Measurements from ENCODE around the gene HOXA11. TPM values are rescaled to one million over a fixed set of nuclear protein-coding genes. Genes with fewer than 3 reads are reported as not detected.

HOXA11 gene
- total RNA-seq, 2 experiments from 2014 or later = not detected

- peaks cover 76% of the 10 kb centered on the region for H3K27me3 Mint-ChIP-seq (ENCODE audit: low read depth)
Observed at GRCh38 chr7:27197137-27198042, 12.4 kb upstream of the HOXA11 start.

DNA sequence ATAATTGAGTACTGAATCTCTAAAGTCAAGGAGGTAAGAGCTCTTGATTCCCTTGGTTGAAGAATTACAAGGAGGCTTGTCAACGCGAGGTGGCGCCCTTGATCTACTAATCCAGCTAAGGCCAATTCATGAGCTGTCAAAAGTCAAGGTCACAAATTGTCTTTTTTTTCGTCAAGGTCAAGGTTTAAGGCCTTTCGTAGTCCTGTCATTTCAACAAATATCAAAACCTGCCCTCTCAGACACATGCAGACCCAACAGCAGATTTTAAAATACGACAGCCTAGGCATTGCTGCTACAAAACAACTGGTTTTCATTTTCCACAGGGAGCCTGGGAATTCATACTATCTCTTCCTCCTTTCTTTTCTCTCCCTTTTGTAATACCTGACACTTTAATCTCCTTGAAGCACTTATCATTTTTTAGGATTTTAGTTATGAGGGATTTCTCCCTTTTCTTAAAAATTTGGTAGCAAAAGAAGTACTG is 11.3 kb upstream of the HOXA11 start:
- CTCF ChIA-PET = interaction anchor here (0.6 to 2.1 kb wide), 35 partner anchors 8 to 898 kb away, joined by 3 to 14 read pairs (median 4); partner anchors contain the start of genes EVX1 and HOXA11
- H3K27ac Mint-ChIP-seq = no peak overlapping the region

More at GRCh38 chr7:27197137-27198042, 12.4 kb upstream of the HOXA11 start:
- DNase-seq = no peak
- CTCF ChIA-PET = interaction anchor here (1.0 to 1.1 kb wide), 2 partner anchors 11 to 26 kb away, joined by 3 read pairs; no protein-coding TSS in a partner anchor
- intact Hi-C loops (cut with micrococcal nuclease) = loop anchor here (2.0 kb wide), 3 partner anchors 465 to 587 kb away; partner anchors contain the start of gene HIBADH
- peaks cover 38% of the 10 kb centered on the region for H3K4me1 Mint-ChIP-seq (ENCODE audit: low read depth)
- no peak overlapping the region for H3K27ac Mint-ChIP-seq
- H3K36me3 Mint-ChIP-seq (ENCODE audit: low read depth) = no peaks in the 10 kb centered on the region
- no peak overlapping the region for H3K4me3 Mint-ChIP-seq
- H3K9me3 Mint-ChIP-seq = no peaks in the 10 kb centered on the region

DNA sequence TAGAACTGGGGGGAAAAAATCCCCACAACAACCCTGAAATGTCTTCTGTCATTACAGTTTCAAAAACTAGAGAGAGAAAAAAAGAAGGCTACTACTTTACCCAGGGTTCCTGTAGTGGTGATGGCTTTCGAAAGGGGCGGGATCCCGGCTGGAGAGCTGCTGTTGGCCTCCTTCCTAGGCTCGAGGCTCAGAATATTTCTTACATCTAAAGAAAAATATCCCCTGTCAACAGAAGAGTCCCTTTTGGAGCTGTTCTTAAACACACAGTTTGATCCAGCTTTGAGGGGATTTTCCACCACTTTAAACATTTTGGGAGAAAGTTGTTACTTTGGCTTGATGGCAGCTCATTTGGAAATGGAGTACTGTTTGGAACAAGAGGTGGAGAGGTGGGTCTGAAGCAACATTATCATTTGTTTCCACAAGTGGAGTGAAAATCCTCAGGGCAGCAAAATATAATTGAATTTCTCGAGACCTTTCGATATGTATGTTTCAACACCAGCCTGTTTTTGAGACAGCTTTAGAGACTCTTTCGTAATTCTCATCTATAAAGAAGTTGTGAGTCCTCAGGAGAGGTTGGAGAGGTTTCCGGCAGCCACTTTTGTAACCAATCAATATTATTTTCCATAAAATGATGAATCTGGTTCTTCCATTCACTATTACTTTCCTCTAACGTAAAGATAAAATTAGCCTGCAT is 9.8 kb upstream of the HOXA11 start:
- no peak for DNase-seq
- H3K4me3 Mint-ChIP-seq = no peak overlapping the region
- H3K27me3 Mint-ChIP-seq (ENCODE audit: low read depth) = peaks cover 78% of the 10 kb centered on the region
- intact Hi-C loops (cut with micrococcal nuclease) = loop anchor here (1.0 kb wide), 1 partner anchor 8 kb away; no protein-coding TSS in a partner anchor
- H3K27ac Mint-ChIP-seq = no peak overlapping the region
- H3K4me1 Mint-ChIP-seq (ENCODE audit: low read depth) = peaks cover 19% of the 10 kb centered on the region
- no peaks in the 10 kb centered on the region for H3K36me3 Mint-ChIP-seq (ENCODE audit: low read depth)
- no peaks in the 10 kb centered on the region for H3K9me3 Mint-ChIP-seq
- CTCF ChIA-PET = interaction anchor here (0.5 to 2.1 kb wide), 11 partner anchors 10 to 883 kb away, joined by 3 to 14 read pairs (median 5); partner anchors contain the start of gene HOXA11

More for the DNA sequence above, 11.3 kb upstream of the HOXA11 start:
- Mint-ChIP-seq H3K4me3 (no peak overlapping the region), H3K4me1 (ENCODE audit: low read depth) (peaks cover 31% of the 10 kb centered on the region), H3K36me3 (ENCODE audit: low read depth) (no peaks in the 10 kb centered on the region), H3K27me3 (ENCODE audit: low read depth) (peaks cover 76% of the 10 kb centered on the region), H3K9me3 (no peaks in the 10 kb centered on the region)
- intact Hi-C loops (cut with micrococcal nuclease) = loop anchor here (1.0 to 2.0 kb wide), 8 partner anchors 380 to 900 kb away; partner anchors contain the start of gene HIBADH
- peak; percentile 92 for DNase-seq

DNA sequence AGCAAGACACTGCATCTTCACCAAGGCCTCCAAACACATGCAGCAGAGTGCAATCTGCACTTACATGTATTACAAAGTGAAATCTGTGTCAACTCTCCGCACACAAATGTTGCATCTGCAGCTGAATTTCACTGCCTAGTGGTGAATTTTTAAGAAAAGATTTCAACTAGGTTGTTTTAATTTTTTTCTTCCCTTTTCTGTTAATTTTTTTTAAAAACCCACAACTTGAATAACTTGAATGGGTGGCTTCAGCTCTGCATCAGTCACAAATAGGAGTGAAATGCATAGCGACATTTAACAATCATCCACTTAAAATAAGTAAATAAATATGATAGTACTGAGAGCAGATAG is 8.9 kb upstream of the HOXA11 start:
- no peak overlapping the region for H3K4me3 Mint-ChIP-seq
- H3K27me3 Mint-ChIP-seq (ENCODE audit: low read depth) = peaks cover 83% of the 10 kb centered on the region
- intact Hi-C loops (cut with micrococcal nuclease) = no loop called here
- DNase-seq = no peak
- H3K27ac Mint-ChIP-seq = no peak overlapping the region
- H3K36me3 Mint-ChIP-seq (ENCODE audit: low read depth) = no peaks in the 10 kb centered on the region
- no peaks in the 10 kb centered on the region for H3K9me3 Mint-ChIP-seq
- peaks cover 22% of the 10 kb centered on the region for H3K4me1 Mint-ChIP-seq (ENCODE audit: low read depth)
- CTCF ChIA-PET = interaction anchor here (0.7 to 1.6 kb wide), 5 partner anchors 15 to 591 kb away, joined by 3 to 9 read pairs (median 5); partner anchors contain the start of gene EVX1

- Mint-ChIP-seq H3K27ac (no peak overlapping the region), H3K4me1 (ENCODE audit: low read depth) (peaks cover 22% of the 10 kb centered on the region), H3K36me3 (ENCODE audit: low read depth) (no peaks in the 10 kb centered on the region), H3K4me3 (no peak overlapping the region), H3K27me3 (ENCODE audit: low read depth) (peaks cover 83% of the 10 kb centered on the region), H3K9me3 (no peaks in the 10 kb centered on the region)
- CTCF ChIA-PET = interaction anchor here (0.7 to 1.6 kb wide), 4 partner anchors 14 to 49 kb away, joined by 3 to 9 read pairs (median 6); partner anchors contain the start of gene EVX1
- no peak for DNase-seq
- intact Hi-C loops (cut with micrococcal nuclease) = loop anchor here (2.0 kb wide), 1 partner anchor 47 kb away; no protein-coding TSS in a partner anchor
Observed at GRCh38 chr7:27193335-27194001, 8.4 kb upstream of the HOXA11 start.

- no peaks in the 10 kb centered on the region for H3K36me3 Mint-ChIP-seq (ENCODE audit: low read depth)
- intact Hi-C loops (cut with micrococcal nuclease) = loop anchor here (2.0 kb wide), 1 partner anchor 48 kb away; no protein-coding TSS in a partner anchor
- peaks cover 83% of the 10 kb centered on the region for H3K27me3 Mint-ChIP-seq (ENCODE audit: low read depth)
- no peak overlapping the region for H3K27ac Mint-ChIP-seq
- H3K4me1 Mint-ChIP-seq (ENCODE audit: low read depth) = peaks cover 27% of the 10 kb centered on the region
- H3K9me3 Mint-ChIP-seq = no peaks in the 10 kb centered on the region
- no peak for DNase-seq
- peak overlapping the region; percentile 57 for H3K4me3 Mint-ChIP-seq
- CTCF ChIA-PET = interaction anchor here (1.4 to 1.6 kb wide), 2 partner anchors 13 to 16 kb away, joined by 3 to 5 read pairs; no protein-coding TSS in a partner anchor
Observed at GRCh38 chr7:27192546-27193334, 7.7 kb upstream of the HOXA11 start.

DNA sequence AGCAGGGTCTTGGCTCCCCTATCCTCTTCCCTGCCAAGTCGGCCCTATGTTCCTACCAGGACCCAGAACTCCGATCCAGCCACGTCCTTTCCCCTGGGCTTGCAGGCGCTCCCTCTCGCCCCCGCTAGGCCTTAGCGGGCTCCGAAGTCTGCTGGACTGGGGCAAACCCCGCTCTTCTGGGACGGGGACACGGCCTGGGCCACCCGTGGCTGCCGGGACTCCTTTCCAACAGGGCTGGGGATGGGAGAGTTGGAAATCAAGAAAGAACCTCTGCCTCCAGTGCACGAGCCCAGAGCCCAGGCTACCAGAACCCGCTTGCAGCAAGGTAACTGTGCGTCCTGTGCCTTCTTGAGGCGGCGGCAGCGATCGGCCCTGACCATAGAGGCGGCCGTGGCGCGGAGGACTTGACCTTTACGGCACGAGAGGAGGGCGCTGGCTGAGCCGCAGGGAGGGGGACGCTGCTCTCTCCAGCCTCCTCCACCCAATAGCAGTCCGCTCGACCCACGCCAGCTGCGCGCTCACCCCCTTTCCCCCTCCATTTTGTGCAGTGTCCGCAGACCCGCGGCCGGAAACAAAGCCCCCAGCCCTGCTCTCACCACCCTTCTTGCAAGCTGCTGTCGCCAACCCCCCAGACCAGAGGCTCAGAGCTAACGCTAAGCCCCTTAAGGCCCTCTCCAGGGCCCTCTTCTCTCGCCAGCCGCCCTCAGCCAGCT is 7.0 kb upstream of the HOXA11 start:
- H3K36me3 Mint-ChIP-seq (ENCODE audit: low read depth) = no peaks in the 10 kb centered on the region
- intact Hi-C loops (cut with micrococcal nuclease) = loop anchor here (2.0 kb wide), 1 partner anchor 49 kb away; no protein-coding TSS in a partner anchor
- CTCF ChIA-PET = interaction anchor here (1.4 to 1.6 kb wide), 2 partner anchors 12 to 15 kb away, joined by 3 to 5 read pairs; no protein-coding TSS in a partner anchor

GRCh38 chr7:27191161-27191731 is 6.2 kb upstream of the HOXA11 start:
- DNase-seq = no peak
- Mint-ChIP-seq H3K27me3 (ENCODE audit: low read depth) (peaks cover 86% of the 10 kb centered on the region), H3K4me1 (ENCODE audit: low read depth) (peaks cover 33% of the 10 kb centered on the region), H3K9me3 (no peaks in the 10 kb centered on the region), H3K4me3 (no peak overlapping the region), H3K36me3 (ENCODE audit: low read depth) (no peaks in the 10 kb centered on the region), H3K27ac (no peak overlapping the region)
- CTCF ChIA-PET = interaction anchor here (0.9 to 2.7 kb wide), 4 partner anchors 12 to 20 kb away, joined by 3 to 11 read pairs (median 3); no protein-coding TSS in a partner anchor
- intact Hi-C loops (cut with micrococcal nuclease) = no loop called here

More for the DNA sequence above, 7.0 kb upstream of the HOXA11 start:
- Mint-ChIP-seq H3K4me3 (peak overlapping the region; percentile 45), H3K9me3 (no peaks in the 10 kb centered on the region), H3K4me1 (ENCODE audit: low read depth) (peaks cover 31% of the 10 kb centered on the region), H3K27me3 (ENCODE audit: low read depth) (peaks cover 83% of the 10 kb centered on the region), H3K27ac (no peak overlapping the region)
- no peak for DNase-seq

DNA sequence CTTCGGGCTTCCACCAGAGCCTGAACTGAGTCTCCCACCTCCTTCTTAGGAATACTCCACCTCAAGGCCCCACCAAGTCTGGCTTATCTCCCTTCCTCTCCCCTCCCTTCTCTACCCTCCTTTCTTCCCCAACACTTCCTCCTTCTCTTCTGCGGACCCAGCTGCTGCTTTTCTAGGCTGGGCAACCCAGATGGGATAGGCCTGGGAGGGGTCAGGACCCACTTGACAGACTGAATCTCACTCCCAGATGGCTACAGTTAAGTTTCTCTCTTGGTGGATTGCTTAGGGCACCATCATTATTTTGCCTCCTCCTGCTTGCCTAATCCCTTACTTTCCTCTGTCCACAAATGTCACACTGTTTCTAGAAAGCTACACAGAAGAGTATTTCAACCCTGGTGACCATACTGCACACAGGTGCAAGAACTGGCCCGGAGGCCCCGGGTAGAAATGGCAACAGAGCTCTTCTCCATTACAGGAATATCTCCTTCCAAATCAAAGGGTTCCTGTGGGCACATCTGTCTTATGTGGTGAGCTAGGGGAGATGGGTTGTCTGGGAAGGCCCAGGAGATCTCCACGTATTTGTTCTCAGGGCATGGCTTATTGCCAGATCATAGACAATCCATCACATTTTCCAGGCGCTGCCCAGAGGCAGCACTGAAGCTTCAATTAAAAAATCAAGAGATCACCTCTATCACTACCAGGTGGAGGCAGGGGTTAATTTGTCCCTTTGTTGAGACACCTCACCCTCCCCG is 5.1 kb upstream of the HOXA11 start:
- Mint-ChIP-seq H3K36me3 (ENCODE audit: low read depth) (no peaks in the 10 kb centered on the region), H3K9me3 (no peaks in the 10 kb centered on the region), H3K27me3 (ENCODE audit: low read depth) (peaks cover 92% of the 10 kb centered on the region), H3K4me3 (no peak overlapping the region), H3K27ac (no peak overlapping the region), H3K4me1 (ENCODE audit: low read depth) (peaks cover 41% of the 10 kb centered on the region)
- intact Hi-C loops (cut with micrococcal nuclease) = loop anchor here (5.0 kb wide), 1 partner anchor 38 kb away; the partner anchor contains the start of gene HOXA3
- CTCF ChIA-PET = interaction anchor here (1.1 to 2.7 kb wide), 3 partner anchors 11 to 29 kb away, joined by 3 to 11 read pairs (median 5); no protein-coding TSS in a partner anchor
- DNase-seq = no peak

All from activated naive CD4-positive, alpha-beta T cell treated with anti-CD3 and anti-CD28 coated beads for 36 hours (primary cell).